Suprapubic skin (tissue), 4 donors: ENCODE results near the gene SEPTIN10. TPM values are rescaled to one million over a fixed set of nuclear protein-coding genes. Genes with fewer than 3 reads are reported as not detected.

Source experiments
- DNase-seq, 2 donors: peaks; one replicate each; pipeline ENCODE4 v3.0.0-alpha.2; 2019; ENCODE audit warnings: low spot score in 2 of 2
- H3K27ac ChIP-seq: fragments of 200-600 bp; sonication (generic); one replicate; pipeline ENCODE4 v1.5.1; 2019
- H3K27me3 ChIP-seq: fragments of 200-600 bp; sonication (generic); one replicate; pipeline ENCODE4 v1.5.1; 2019
- H3K36me3 ChIP-seq: fragments of 200-600 bp; sonication (generic); one replicate; pipeline ENCODE4 v1.5.1; 2019
- H3K4me1 ChIP-seq: fragments of 200-600 bp; sonication (generic); one replicate; pipeline ENCODE4 v1.5.1; 2019
- H3K4me3 ChIP-seq: fragments of 200-600 bp; sonication (generic); one replicate; pipeline ENCODE4 v1.5.1; 2019; ENCODE audit warnings: mild to moderate bottlenecking
- H3K9me3 ChIP-seq: fragments of 200-600 bp; sonication (generic); one replicate; pipeline ENCODE4 v1.5.1; 2019
- CTCF ChIP-seq, 2 donors: fragments of 200-600 bp in 1 of 2; fragments of 450-650 bp in 1 of 2; sonication (generic) in 1 of 2; IDR thresholded peaks; one replicate each; pipeline ENCODE4 v1.5.1; 2016 to 2019; ENCODE audit warnings: antibody characterized with exemption in 2 of 2, mild to moderate bottlenecking in 1 of 2, moderate library complexity in 1 of 2
- EP300 ChIP-seq: sonication (generic); formaldehyde crosslinking; IDR thresholded peaks from one replicate; pipeline ENCODE4 v1.6.1; 2017; ENCODE audit warnings: antibody characterized with exemption
- POLR2A ChIP-seq, 2 donors: fragments of 450-650 bp; IDR thresholded peaks; one replicate each; pipeline ENCODE4 v1.6.1; 2017; ENCODE audit warnings: antibody characterized with exemption in 2 of 2, mild to moderate bottlenecking in 2 of 2, moderate library complexity in 2 of 2
- POLR2AphosphoS5 ChIP-seq, 3 donors: sonication (generic); formaldehyde crosslinking; IDR thresholded peaks; one replicate each; pipeline ENCODE4 v1.6.1; 2017; ENCODE audit warnings: antibody characterized with exemption in 3 of 3
- WGBS: methylation state at CpG from one replicate; pipeline ENCODE4 v1.1.5; 2018; 5-methylcytosine and 5-hydroxymethylcytosine counted together
- total RNA-seq, 4 donors: library from RNA; depleted of rRNA; stranded (reverse); fragments of >200 nt; gene quantifications; one replicate each; pipeline ENCODE4 v1.1.0, GENCODE V29; 2016

The SEPTIN10 gene
- total RNA-seq, 4 donors from 2014 or later, result 92.7 to 152 (median 110) TPM

- DNase-seq, result no peak
- Histone ChIP-seq H3K4me1 (peaks cover 9% of the 10 kb centered on the region), H3K27me3 (no peaks in the 10 kb centered on the region), H3K36me3 (peaks cover 5% of the 10 kb centered on the region), H3K4me3 (no peak overlapping the region), H3K27ac (no peak overlapping the region), H3K9me3 (no peaks in the 10 kb centered on the region)
- 76% methylated on average over 4 of the region's 4 CpGs for WGBS
- TF ChIP-seq POLR2AphosphoS5 (IDR thresholded peaks at IDR 0.05) (no peak), POLR2A (IDR thresholded peaks at IDR 0.05) (no peak), EP300 (no peak), CTCF (IDR thresholded peaks at IDR 0.05) (no peak)
These were observed 120.4 kb downstream of the SEPTIN10 start for GRCh38 chr2:109493176-109493935.

Other genes with a start within 250 kb of the SEPTIN10 start
- gene SOWAHC, start 398 bp upstream of the SEPTIN10 start, total RNA-seq, result 10 to 100 TPM; 42.8 to 59.7 (median 57.1) TPM
- 10 to 100 TPM in 3 of 4 donors, 1 to 10 TPM in 1; 7.7 to 75.0 (median 25.0) TPM for gene RGPD5, start 180.3 kb upstream of the SEPTIN10 start, total RNA-seq